Neuronal stem cell (in vitro differentiated cells): ENCODE data around the gene TMEM190.

Experiments used
- DNase-seq: peaks from one replicate; pipeline ENCODE4 v3.0.0-alpha.2; 2013; ENCODE audit warnings: low spot score
- H2AFZ ChIP-seq: one replicate; pipeline ENCODE4 v1.6.1; 2013; ENCODE audit warnings: mild to moderate bottlenecking, low read length, inconsistent platforms
- H2AK5ac ChIP-seq: 2 replicates; pipeline ENCODE4 v1.6.1; 2013; ENCODE audit warnings: low read depth, mild to moderate bottlenecking, inconsistent platforms, low read length, moderate library complexity, mixed read lengths
- H2BK120ac ChIP-seq: 2 replicates; pipeline ENCODE4 v1.6.1; 2013; ENCODE audit warnings: low read depth, mild to moderate bottlenecking, inconsistent platforms, low read length, moderate library complexity, mixed read lengths
- H2BK12ac ChIP-seq: one replicate; pipeline ENCODE4 v1.6.1; 2013; ENCODE audit warnings: low read length, inconsistent platforms
- H2BK15ac ChIP-seq: 2 replicates; pipeline ENCODE4 v1.6.1; 2013; ENCODE audit warnings: mild to moderate bottlenecking, low read length, inconsistent platforms, mixed read lengths
- H2BK5ac ChIP-seq: one replicate; pipeline ENCODE4 v1.6.1; 2013; ENCODE audit warnings: inconsistent platforms, mild to moderate bottlenecking, low read length, moderate library complexity
- H3K14ac ChIP-seq: one replicate; pipeline ENCODE4 v1.6.1; 2013; ENCODE audit warnings: low read length, inconsistent platforms
- H3K18ac ChIP-seq: 2 replicates; pipeline ENCODE4 v1.6.1; 2013; ENCODE audit warnings: low read length, inconsistent platforms
- H3K23ac ChIP-seq: 2 replicates; pipeline ENCODE4 v1.6.1; 2013; ENCODE audit warnings: low read depth, mild to moderate bottlenecking, mixed read lengths, low read length, inconsistent platforms; ENCODE audit not compliant: poor library complexity
- H3K27ac ChIP-seq: replicated peaks from 3 replicates; pipeline ENCODE4 v1.5.1; 2013; ENCODE audit warnings: low read length, inconsistent platforms
- H3K27me3 ChIP-seq, 3 experiments: 2 replicates each; pipeline ENCODE4 v1.6.1; 2013; ENCODE audit warnings: low read length in 3 of 3, mild to moderate bottlenecking in 2 of 3, inconsistent platforms in 1 of 3, low read depth in 1 of 3, mixed read lengths in 1 of 3, moderate library complexity in 1 of 3; ENCODE audit not compliant: control insufficient read depth in 3 of 3, insufficient read depth in 3 of 3
- H3K36me3 ChIP-seq, 2 donors: replicated peaks in 1 of 2; 2 replicates each; pipeline ENCODE4 v1.6.1; 2013; ENCODE audit warnings: low read length in 2 of 2; ENCODE audit not compliant: control insufficient read depth in 2 of 2, insufficient read depth in 2 of 2
- H3K4ac ChIP-seq: 2 replicates; pipeline ENCODE4 v1.6.1; 2013; ENCODE audit warnings: inconsistent platforms, mild to moderate bottlenecking, low read length, moderate library complexity
- H3K4me1 ChIP-seq, 2 donors: 1 replicate in 1 of 2; 2 replicates in 1 of 2; pipeline ENCODE4 v1.6.1; 2013; ENCODE audit warnings: low read length in 2 of 2, low read depth in 1 of 2; ENCODE audit not compliant: control insufficient read depth in 2 of 2, insufficient read depth in 1 of 2
- H3K4me2 ChIP-seq: one replicate; pipeline ENCODE4 v1.6.1; 2013; ENCODE audit warnings: mild to moderate bottlenecking, low read length, inconsistent platforms; ENCODE audit not compliant: insufficient read depth, poor library complexity, severe bottlenecking
- H3K4me3 ChIP-seq, 2 donors: 2 replicates each; pipeline ENCODE4 v1.5.1; 2013; ENCODE audit warnings: low read length in 2 of 2, mild to moderate bottlenecking in 2 of 2, inconsistent platforms in 1 of 2, moderate library complexity in 1 of 2
- H3K79me1 ChIP-seq: one replicate; pipeline ENCODE4 v1.6.1; 2013; ENCODE audit warnings: low read depth, mild to moderate bottlenecking, inconsistent platforms, low read length, moderate library complexity
- H3K9ac ChIP-seq: one replicate; pipeline ENCODE4 v1.6.1; 2013; ENCODE audit warnings: mild to moderate bottlenecking, low read depth, low read length, inconsistent platforms; ENCODE audit not compliant: poor library complexity
- H3K9me3 ChIP-seq, 2 donors: replicated peaks in 1 of 2; 2 replicates each; pipeline versions ENCODE3 to v1.6.1; 2013; ENCODE audit warnings: low read length in 2 of 2, mild to moderate bottlenecking in 2 of 2, inconsistent platforms in 1 of 2, low read depth in 1 of 2, mixed read lengths in 1 of 2, moderate library complexity in 1 of 2; ENCODE audit not compliant: control insufficient read depth in 2 of 2, insufficient read depth in 1 of 2
- H4K8ac ChIP-seq: one replicate; pipeline ENCODE4 v1.6.1; 2013; ENCODE audit warnings: low read depth, mild to moderate bottlenecking, inconsistent platforms, low read length, moderate library complexity
- H4K91ac ChIP-seq: one replicate; pipeline ENCODE4 v1.6.1; 2013; ENCODE audit warnings: low read length, low read depth, mild to moderate bottlenecking, inconsistent platforms; ENCODE audit not compliant: poor library complexity
- WGBS, 2 donors: extraction: QIAGEN DNeasy Blood & Tissue Kit; methylation state at CpG; one replicate each; pipeline ENCODE4 v1.1.7; 2013; ENCODE audit warnings: missing lambda C conversion rate in 2 of 2, mixed read lengths in 1 of 2; ENCODE audit not compliant: insufficient read length in 2 of 2, insufficient replicate concordance in 1 of 2; ENCODE audit errors: extremely low coverage in 2 of 2; 5-methylcytosine and 5-hydroxymethylcytosine counted together

The TMEM190 gene

GRCh38 chr19:55362990-55363716 lies 13.5 kb upstream of the TMEM190 start, which contains the start of gene GARIN5B:
Gene GARIN5B (minus strand): TSS chr19:55363260. CDS start chr19:55363066, 194 bp downstream.
- Histone ChIP-seq H2BK5ac (peak within 1 kb of the TSS; percentile 5), H3K18ac (peak within 1 kb of the TSS; percentile 97), H3K4me2 (no peak within 1 kb of the TSS), H3K4ac (peak within 1 kb of the TSS; percentile 38), H3K27ac (no peak within 1 kb of the TSS), H2AK5ac (peak within 1 kb of the TSS; percentile 90), H3K4me3 (no peak within 1 kb of the TSS), H3K27me3 (peaks cover 0 to 7% (median 1%) of the 10 kb centered on the region in 3 experiments), H4K91ac (no peak within 1 kb of the TSS), H2BK12ac (peak within 1 kb of the TSS; percentile 95), H3K23ac (peak within 1 kb of the TSS; percentile 35), H2BK120ac (peak within 1 kb of the TSS; percentile 91), H4K8ac (peak within 1 kb of the TSS; percentile 7), H3K14ac (peak within 1 kb of the TSS; percentile 25), H3K36me3 (no peaks in the 10 kb centered on the region), H3K4me1 (peaks cover 7 to 11% of the 10 kb centered on the region in 2 donors), H3K79me1 (no peaks in the 10 kb centered on the region), H3K9me3 (no peaks in the 10 kb centered on the region), H2BK15ac (peak within 1 kb of the TSS; percentile 100), H2AFZ (peak within 1 kb of the TSS; percentile 80), H3K9ac (peak within 1 kb of the TSS; percentile 44)
- no CpG with 5 or more reads among the region's 27 CpGs for WGBS, 2 donors
- DNase-seq = no peak

DNA sequence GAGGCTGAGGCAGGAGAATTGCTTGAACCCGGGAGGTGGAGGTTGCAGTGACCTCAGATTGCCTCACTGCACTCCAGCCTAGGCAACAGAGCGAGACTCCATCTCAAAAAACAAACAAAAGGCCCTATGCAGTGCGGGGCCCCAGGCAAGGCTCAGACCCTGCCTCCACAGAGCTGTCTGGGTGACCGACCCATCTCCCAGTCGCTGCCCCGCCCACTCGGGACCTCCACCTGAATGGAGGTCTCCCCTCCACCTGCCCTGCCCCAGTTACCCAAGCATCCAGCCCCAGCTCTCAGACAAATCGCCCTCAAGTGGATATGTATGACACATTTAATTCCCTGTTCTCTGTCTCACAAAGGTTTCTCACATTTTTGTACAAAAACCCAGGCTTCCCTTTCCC lies 11.4 kb upstream of the TMEM190 start:
- Histone ChIP-seq H3K27me3 (peaks cover 0 to 20% (median 12%) of the 10 kb centered on the region in 3 experiments), H3K4me2 (no peak overlapping the region)

GRCh38 chr19:55365964-55366363 lies 10.7 kb upstream of the TMEM190 start:
- H4K8ac ChIP-seq = no peak overlapping the region
- H2BK12ac ChIP-seq = no peak overlapping the region
- H3K27ac ChIP-seq = no peak overlapping the region
- H3K4me1 ChIP-seq = peaks cover 13 to 17% of the 10 kb centered on the region in 2 donors
- no peaks in the 10 kb centered on the region for H3K79me1 ChIP-seq
- peak overlapping the region; percentile 3 for H3K23ac ChIP-seq
- peaks cover 3 to 26% (median 17%) of the 10 kb centered on the region in 3 experiments for H3K27me3 ChIP-seq
- no peaks in the 10 kb centered on the region for H3K9me3 ChIP-seq
- no peaks in the 10 kb centered on the region for H3K36me3 ChIP-seq
- H3K4ac ChIP-seq = no peak overlapping the region
- H3K4me2 ChIP-seq = no peak overlapping the region
- H2BK120ac ChIP-seq = no peak overlapping the region
- DNase-seq = no peak
- H3K18ac ChIP-seq = no peak overlapping the region
- no peak overlapping the region for H3K4me3 ChIP-seq
- no peak overlapping the region for H3K9ac ChIP-seq
- H2BK15ac ChIP-seq = peak overlapping the region; percentile 78
- H3K14ac ChIP-seq = no peak overlapping the region
- no peak overlapping the region for H2AFZ ChIP-seq
- no CpG with 5 or more reads among the region's 19 CpGs for WGBS, 2 donors
- no peak overlapping the region for H2BK5ac ChIP-seq
- H2AK5ac ChIP-seq = peak overlapping the region; percentile 88
- H4K91ac ChIP-seq = no peak overlapping the region

More for the DNA sequence above, 11.4 kb upstream of the TMEM190 start:
- Histone ChIP-seq H3K4me3 (no peak overlapping the region), H2AK5ac (peak overlapping the region; percentile 75), H3K14ac (no peak overlapping the region), H4K91ac (no peak overlapping the region), H2BK120ac (no peak overlapping the region), H4K8ac (no peak overlapping the region), H3K36me3 (no peaks in the 10 kb centered on the region), H2BK15ac (no peak overlapping the region), H2BK12ac (no peak overlapping the region), H3K4me1 (peaks cover 9 to 11% of the 10 kb centered on the region in 2 donors), H3K79me1 (no peaks in the 10 kb centered on the region), H3K9ac (no peak overlapping the region), H3K27ac (no peak overlapping the region), H3K18ac (peak overlapping the region; percentile 28), H2BK5ac (no peak overlapping the region), H3K4ac (no peak overlapping the region), H3K23ac (no peak overlapping the region), H3K9me3 (no peaks in the 10 kb centered on the region), H2AFZ (no peak overlapping the region)
- no peak for DNase-seq
- no CpG with 5 or more reads among the region's 8 CpGs for WGBS, 2 donors

DNA sequence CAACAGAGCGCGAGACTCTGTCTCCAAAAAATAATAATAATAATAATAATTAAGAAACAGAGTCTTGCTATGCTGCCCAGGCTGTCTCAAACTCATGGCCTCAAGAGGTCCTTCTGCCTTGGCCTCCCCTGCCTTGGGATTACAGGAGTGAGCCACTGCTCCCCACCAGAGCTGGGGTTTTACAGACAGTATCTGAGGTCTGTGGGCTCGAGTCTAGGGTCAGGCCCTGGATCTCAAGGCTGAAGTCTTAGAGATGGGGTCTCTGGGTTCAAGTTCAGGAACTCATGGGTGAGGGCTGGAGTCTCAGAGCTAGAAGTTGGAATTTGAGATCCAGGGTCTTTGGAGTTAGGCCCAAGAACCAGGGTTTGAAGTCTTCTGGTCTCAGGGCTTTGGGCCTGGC lies 9.8 kb upstream of the TMEM190 start:
- Histone ChIP-seq H2BK12ac (no peak overlapping the region), H4K8ac (no peak overlapping the region), H3K4ac (no peak overlapping the region), H3K27ac (no peak overlapping the region), H3K4me1 (peaks cover 13 to 18% of the 10 kb centered on the region in 2 donors), H3K4me3 (no peak overlapping the region), H3K14ac (no peak overlapping the region), H2BK120ac (no peak overlapping the region), H4K91ac (no peak overlapping the region), H3K36me3 (no peaks in the 10 kb centered on the region), H3K23ac (no peak overlapping the region), H3K18ac (no peak overlapping the region), H3K27me3 (peaks cover 6 to 30% (median 21%) of the 10 kb centered on the region in 3 experiments), H3K9ac (no peak overlapping the region), H2AK5ac (peak overlapping the region; percentile 96), H2BK15ac (no peak overlapping the region), H3K9me3 (no peaks in the 10 kb centered on the region), H2BK5ac (no peak overlapping the region), H2AFZ (no peak overlapping the region), H3K4me2 (no peak overlapping the region), H3K79me1 (no peaks in the 10 kb centered on the region)
- DNase-seq = no peak
- no CpG with 5 or more reads among the region's 3 CpGs for WGBS, 2 donors
